Common myeloid progenitor, CD34-positive (primary cell): ENCODE data around the gene ERCC3.
A peak's percentile ranks its signal among the peaks of the same experiment; 100 is the strongest.

Experiments
- CTCF ChIA-PET: fragments of 350-600 bp; sonication (Branson Sonifier 250); formaldehyde crosslinking; loops from one replicate; lab custom pipeline; 2021; ENCODE audit warnings: antibody characterized with exemption; lab: Charles Lee
- POLR2A ChIA-PET: fragments of 350-600 bp; sonication (Branson Sonifier 250); formaldehyde crosslinking; loops from one replicate; lab custom pipeline; 2021; ENCODE audit warnings: antibody characterized with exemption; lab: Charles Lee
- DNase-seq, 3 donors: peaks; one replicate each; pipeline versions ENCODE4 v3.0.0 to v3.0.0-alpha.2; 2013
- H3K27ac ChIP-seq, 2 experiments: 1 replicate in 1 of 2; 2 replicates in 1 of 2; pipeline ENCODE4 v1.7.0; 2013; ENCODE audit warnings: inconsistent platforms in 2 of 2, low read length in 2 of 2, mild to moderate bottlenecking in 2 of 2, low read depth in 1 of 2, moderate library complexity in 1 of 2; ENCODE audit not compliant: severe bottlenecking in 2 of 2, insufficient read depth in 1 of 2, poor library complexity in 1 of 2
- H3K27me3 ChIP-seq, 5 experiments: replicated peaks in 2 of 5; 1 replicate in 3 of 5; 2 replicates in 2 of 5; pipeline versions ENCODE4 v1.6.1 to v1.7.0; 2013; ENCODE audit warnings: low read length in 4 of 5, mild to moderate bottlenecking in 2 of 5, moderate library complexity in 2 of 5, inconsistent platforms in 1 of 5; ENCODE audit not compliant: insufficient read depth in 5 of 5, control insufficient read depth in 4 of 5
- H3K36me3 ChIP-seq, 4 experiments: 1 replicate in 2 of 4; 2 replicates in 2 of 4; pipeline versions ENCODE4 v1.6.1 to v1.7.0; 2013; ENCODE audit warnings: low read length in 3 of 4, control low read depth in 1 of 4, mild to moderate bottlenecking in 1 of 4; ENCODE audit not compliant: control insufficient read depth in 4 of 4, insufficient read depth in 4 of 4
- H3K4me1 ChIP-seq, 4 experiments: 1 replicate in 3 of 4; 2 replicates in 1 of 4; pipeline versions ENCODE4 v1.6.1 to v1.7.1; 2013; ENCODE audit warnings: low read length in 3 of 4, mild to moderate bottlenecking in 3 of 4, control low read depth in 1 of 4, inconsistent platforms in 1 of 4, moderate library complexity in 1 of 4; ENCODE audit not compliant: control insufficient read depth in 4 of 4, insufficient read depth in 4 of 4; ENCODE audit errors: control extremely low read depth in 1 of 4
- H3K4me3 ChIP-seq, 7 experiments: 1 replicate in 4 of 7; 2 replicates in 3 of 7; pipeline versions ENCODE4 v1.5.1 to v1.7.0; 2013; ENCODE audit warnings: mild to moderate bottlenecking in 7 of 7, low read length in 6 of 7, moderate library complexity in 6 of 7, inconsistent platforms in 2 of 7, low read depth in 2 of 7, control low read depth in 1 of 7; ENCODE audit not compliant: insufficient read depth in 4 of 7, control insufficient read depth in 1 of 7; ENCODE audit errors: extremely low read depth in 1 of 7
- H3K9me3 ChIP-seq, 5 experiments: 1 replicate in 4 of 5; 2 replicates in 1 of 5; pipeline versions ENCODE4 v1.6.1 to v1.7.1; 2013; ENCODE audit warnings: low read length in 4 of 5, mild to moderate bottlenecking in 2 of 5, inconsistent platforms in 1 of 5, low read depth in 1 of 5, moderate library complexity in 1 of 5; ENCODE audit not compliant: control insufficient read depth in 4 of 5, insufficient read depth in 2 of 5; ENCODE audit errors: control extremely low read depth in 1 of 5
- WGBS: methylation state at CpG from one replicate; pipeline ENCODE4 v1.1.5; 2013; ENCODE audit not compliant: insufficient coverage; 5-methylcytosine and 5-hydroxymethylcytosine counted together

Gene ERCC3

GRCh38 chr2:127310980-127311379 is 17.0 kb upstream of the ERCC3 start:
- H3K36me3 ChIP-seq = peaks cover 28 to 71% (median 59%) of the 10 kb centered on the region in 4 experiments
- no peaks in the 10 kb centered on the region for H3K4me1 ChIP-seq
- no peaks in the 10 kb centered on the region for H3K9me3 ChIP-seq
- ChIA-PET CTCF (no interaction called here), POLR2A (no interaction called here)
- H3K27ac ChIP-seq = no peak overlapping the region
- no peak overlapping the region for H3K4me3 ChIP-seq
- DNase-seq = no peak
- H3K27me3 ChIP-seq = no peaks in the 10 kb centered on the region
- WGBS = 100% methylated on average over 2 of the region's 3 CpGs

GRCh38 chr2:127309468-127309867 is 15.5 kb upstream of the ERCC3 start:
- CTCF ChIA-PET = no interaction called here
- POLR2A ChIA-PET = no interaction called here
- WGBS = 97% methylated on average over 3 of the region's 4 CpGs

GRCh38 chr2:127308586-127309138 is 14.7 kb upstream of the ERCC3 start:
- H3K36me3 ChIP-seq = peaks cover 23 to 69% (median 50%) of the 10 kb centered on the region in 4 experiments
- no peak overlapping the region for H3K27ac ChIP-seq
- 98% methylated on average over 6 of the region's 7 CpGs for WGBS
- H3K4me3 ChIP-seq = no peak overlapping the region
- ChIA-PET POLR2A (no interaction called here), CTCF (no interaction called here)
- H3K9me3 ChIP-seq = no peaks in the 10 kb centered on the region
- no peak for DNase-seq
- no peaks in the 10 kb centered on the region for H3K27me3 ChIP-seq
- no peaks in the 10 kb centered on the region for H3K4me1 ChIP-seq

More at GRCh38 chr2:127309468-127309867, 15.5 kb upstream of the ERCC3 start:
- Histone ChIP-seq H3K27ac (no peak overlapping the region), H3K9me3 (no peaks in the 10 kb centered on the region), H3K4me3 (no peak overlapping the region), H3K27me3 (no peaks in the 10 kb centered on the region), H3K4me1 (no peaks in the 10 kb centered on the region), H3K36me3 (peaks cover 28 to 74% (median 58%) of the 10 kb centered on the region in 4 experiments)
- DNase-seq = no peak

GRCh38 chr2:127305990-127306585 is 12.1 kb upstream of the ERCC3 start:
- no peak overlapping the region for H3K4me3 ChIP-seq
- DNase-seq = no peak
- POLR2A ChIA-PET = no interaction called here
- CTCF ChIA-PET = no interaction called here
- no peaks in the 10 kb centered on the region for H3K4me1 ChIP-seq
- H3K27ac ChIP-seq = no peak overlapping the region
- WGBS = no CpG with 5 or more reads among the region's 4 CpGs
- H3K36me3 ChIP-seq = peaks cover 18 to 51% (median 33%) of the 10 kb centered on the region in 4 experiments
- H3K9me3 ChIP-seq = no peaks in the 10 kb centered on the region
- H3K27me3 ChIP-seq = no peaks in the 10 kb centered on the region

- no peak for DNase-seq
- no peak overlapping the region for H3K27ac ChIP-seq
- WGBS = no CpG with 5 or more reads among the region's 1 CpG
- H3K9me3 ChIP-seq = no peaks in the 10 kb centered on the region
- H3K4me1 ChIP-seq = no peaks in the 10 kb centered on the region
- no peak overlapping the region for H3K4me3 ChIP-seq
- peaks cover 3 to 27% (median 11%) of the 10 kb centered on the region in 4 experiments for H3K36me3 ChIP-seq
- H3K27me3 ChIP-seq = no peaks in the 10 kb centered on the region
- CTCF ChIA-PET = interaction anchor here (1.1 to 1.9 kb wide), 5 partner anchors 9 to 238 kb away, joined by 3 to 7 read pairs (median 5); partner anchors contain the start of gene ERCC3
- POLR2A ChIA-PET = no interaction called here
These were observed 8.2 kb upstream of the ERCC3 start for GRCh38 chr2:127302168-127302567.

- CTCF ChIA-PET = interaction anchor here (1.2 to 2.1 kb wide), 3 partner anchors 8 to 186 kb away, joined by 3 to 10 read pairs (median 7); no protein-coding TSS in a partner anchor
- 32% methylated on average over 13 of the region's 13 CpGs for WGBS
- H3K27ac ChIP-seq = peak overlapping the region; percentile 77 to 81
These were observed 577 bp downstream of the ERCC3 start for GRCh38 chr2:127293386-127293747.

GRCh38 chr2:127288274-127288673 is 5.7 kb downstream of the ERCC3 start:
- Histone ChIP-seq H3K27ac (no peak overlapping the region), H3K4me1 (peaks cover 0 to 7% (median 5%) of the 10 kb centered on the region in 4 experiments), H3K4me3 (no peak overlapping the region), H3K36me3 (peaks cover 28 to 89% (median 70%) of the 10 kb centered on the region in 4 experiments), H3K9me3 (peaks cover 0 to 12% (median 6%) of the 10 kb centered on the region in 5 experiments), H3K27me3 (no peaks in the 10 kb centered on the region)
- POLR2A ChIA-PET = no interaction called here
- CTCF ChIA-PET = no interaction called here
- DNase-seq = no peak
- WGBS = 100% methylated on average over 3 of the region's 3 CpGs

More at GRCh38 chr2:127293386-127293747, 577 bp downstream of the ERCC3 start:
- no peaks in the 10 kb centered on the region for H3K27me3 ChIP-seq
- no peak for DNase-seq
- peaks cover 0 to 17% (median 11%) of the 10 kb centered on the region in 4 experiments for H3K4me1 ChIP-seq
- POLR2A ChIA-PET = no interaction called here
- peak overlapping the region; percentile 78 to 98 (median 89) for H3K4me3 ChIP-seq
- peaks cover 11 to 42% (median 35%) of the 10 kb centered on the region in 4 experiments for H3K36me3 ChIP-seq
- H3K9me3 ChIP-seq = no peaks in the 10 kb centered on the region
